H1 (cell line): ENCODE data around the gene TAOK2. TPM values are rescaled to one million over a fixed set of nuclear protein-coding genes. Genes with fewer than 3 reads are reported as not detected.

Source experiments
- CTCF ChIA-PET: fragments of 300-600 bp; sonication (Branson Sonifier 250); formaldehyde crosslinking; loops from one replicate; lab custom pipeline; 2021; ENCODE audit not compliant: partially characterized antibody; lab: Charles Lee
- POLR2A ChIA-PET: fragments of 300-600 bp; sonication (Branson Sonifier 250); formaldehyde crosslinking; loops from one replicate; lab custom pipeline; 2021; ENCODE audit warnings: inconsistent platforms; ENCODE audit not compliant: partially characterized antibody; lab: Charles Lee
- DNase-seq, 2 experiments: peaks; one replicate each; pipeline versions ENCODE4 v3.0.0 to v3.0.0-alpha.2; 2010 to 2022; ENCODE audit warnings: low spot score in 2 of 2, low read depth in 1 of 2, mixed read lengths in 1 of 2
- FAIRE-seq: peaks from 2 replicates; lab custom pipeline; 2011; peaks lifted over from hg19 to GRCh38; lab: Jason Lieb, UNC
- H2AFZ ChIP-seq: 2 replicates; pipeline ENCODE4 v1.8.1; 2012; ENCODE audit warnings: low read length, inconsistent platforms
- H2AK5ac ChIP-seq: 2 replicates; pipeline ENCODE4 v1.6.1; 2013; ENCODE audit warnings: low read depth, low read length
- H2BK120ac ChIP-seq: replicated peaks from 2 replicates; pipeline ENCODE3; 2013; ENCODE audit warnings: low read depth, low read length, inconsistent platforms
- H2BK12ac ChIP-seq: 2 replicates; pipeline ENCODE4 v1.6.1; 2013; ENCODE audit warnings: low read depth, low read length
- H2BK15ac ChIP-seq: 2 replicates; pipeline ENCODE4 v1.6.1; 2013; ENCODE audit warnings: low read length
- H2BK20ac ChIP-seq: 2 replicates; pipeline ENCODE4 v1.6.1; 2013; ENCODE audit warnings: low read length
- H2BK5ac ChIP-seq: 2 replicates; pipeline ENCODE4 v1.6.1; 2013; ENCODE audit warnings: low read depth, low read length
- H3K14ac ChIP-seq: 2 replicates; pipeline ENCODE4 v1.6.1; 2013; ENCODE audit warnings: inconsistent platforms; ENCODE audit not compliant: insufficient read length
- H3K18ac ChIP-seq: 2 replicates; pipeline ENCODE4 v1.6.1; 2013; ENCODE audit warnings: low read length; ENCODE audit errors: extremely low read depth
- H3K23ac ChIP-seq: 2 replicates; pipeline ENCODE4 v1.6.1; 2013; ENCODE audit warnings: inconsistent platforms; ENCODE audit not compliant: insufficient read length
- H3K23me2 ChIP-seq: 2 replicates; pipeline ENCODE4 v1.6.1; 2013; ENCODE audit warnings: low read depth, low read length
- H3K27ac ChIP-seq: 2 replicates; pipeline ENCODE4 v1.6.1; 2011; ENCODE audit warnings: low read depth, low read length, inconsistent platforms
- H3K27me3 ChIP-seq, 4 experiments: replicated peaks in 1 of 4; 1 replicate in 1 of 4; 2 replicates in 3 of 4; pipeline versions ENCODE4 v1.6.1 to v1.8.1; 2011 to 2013; ENCODE audit warnings: low read length in 3 of 4, mild to moderate bottlenecking in 3 of 4, inconsistent platforms in 2 of 4, mixed read lengths in 2 of 4, moderate library complexity in 1 of 4; ENCODE audit not compliant: control insufficient read depth in 3 of 4, insufficient read depth in 3 of 4; ENCODE audit errors: extremely low read depth in 1 of 4
- H3K36me3 ChIP-seq, 4 experiments: 2 replicates each; pipeline versions ENCODE4 v1.6.1 to v1.8.1; 2011 to 2013; ENCODE audit warnings: mild to moderate bottlenecking in 4 of 4, low read length in 3 of 4, moderate library complexity in 2 of 4, control low read depth in 1 of 4, inconsistent platforms in 1 of 4; ENCODE audit not compliant: insufficient read depth in 4 of 4, control insufficient read depth in 2 of 4
- H3K4ac ChIP-seq: replicated peaks from 2 replicates; pipeline ENCODE3; 2013; ENCODE audit warnings: low read length, low read depth, mixed read lengths, inconsistent platforms; ENCODE audit not compliant: insufficient read length
- H3K4me1 ChIP-seq, 4 experiments: replicated peaks in 1 of 4; 1 replicate in 1 of 4; 2 replicates in 3 of 4; pipeline versions ENCODE4 v1.6.1 to v1.8.1; 2011 to 2013; ENCODE audit warnings: low read length in 3 of 4, inconsistent platforms in 2 of 4, mixed read lengths in 1 of 4; ENCODE audit not compliant: insufficient read depth in 4 of 4, control insufficient read depth in 3 of 4
- H3K4me2 ChIP-seq, 2 experiments: 2 replicates each; pipeline versions ENCODE4 v1.6.1 to v1.8.1; 2011 to 2013; ENCODE audit warnings: low read depth in 2 of 2, low read length in 2 of 2, control low read depth in 1 of 2, inconsistent platforms in 1 of 2, mild to moderate bottlenecking in 1 of 2; ENCODE audit not compliant: insufficient read depth in 1 of 2
- H3K4me3 ChIP-seq, 4 experiments: fragments of 200-600, 300-600 bp in 1 of 4; sonication (generic), shearing (Covaris generic), sonication (Bioruptor Twin) in 1 of 4; 2 replicates each; pipeline versions ENCODE4 v1.5.1 to v1.8.1; 2011 to 2016; ENCODE audit warnings: low read length in 4 of 4, low read depth in 3 of 4, control low read depth in 2 of 4, inconsistent platforms in 2 of 4, mild to moderate bottlenecking in 2 of 4, mixed read lengths in 1 of 4, moderate library complexity in 1 of 4; ENCODE audit not compliant: insufficient read depth in 2 of 4; ENCODE audit errors: extremely low read depth in 1 of 4
- H3K56ac ChIP-seq: replicated peaks from 2 replicates; pipeline ENCODE3; 2013; ENCODE audit warnings: low read depth, mild to moderate bottlenecking, mixed read lengths, low read length, inconsistent platforms; ENCODE audit not compliant: insufficient read length
- H3K79me1 ChIP-seq: 2 replicates; pipeline ENCODE4 v1.6.1; 2013; ENCODE audit warnings: low read depth, low read length, control low read depth
- H3K79me2 ChIP-seq, 2 experiments: 2 replicates each; pipeline versions ENCODE4 v1.6.1 to v1.8.1; 2012 to 2013; ENCODE audit warnings: low read length in 2 of 2, mild to moderate bottlenecking in 2 of 2, inconsistent platforms in 1 of 2; ENCODE audit not compliant: insufficient read depth in 2 of 2, control insufficient read depth in 1 of 2
- H3K9ac ChIP-seq, 4 experiments: replicated peaks in 1 of 4; 1 replicate in 1 of 4; 2 replicates in 3 of 4; pipeline versions ENCODE4 v1.6.1 to v1.8.1; 2011 to 2013; ENCODE audit warnings: low read depth in 3 of 4, low read length in 3 of 4, control low read depth in 2 of 4, mild to moderate bottlenecking in 2 of 4, moderate library complexity in 2 of 4, inconsistent platforms in 1 of 4; ENCODE audit errors: extremely low read depth in 1 of 4
- H3K9me3 ChIP-seq, 2 experiments: 2 replicates each; pipeline versions ENCODE4 v1.6.1 to v1.8.1; 2012 to 2013; ENCODE audit warnings: mild to moderate bottlenecking in 2 of 2, moderate library complexity in 2 of 2, control low read depth in 1 of 2, inconsistent platforms in 1 of 2, low read depth in 1 of 2, low read length in 1 of 2, mixed read lengths in 1 of 2; ENCODE audit not compliant: insufficient read depth in 2 of 2
- H4K20me1 ChIP-seq, 2 experiments: replicated peaks in 1 of 2; 2 replicates each; pipeline versions ENCODE3 to v1.8.1; 2011 to 2013; ENCODE audit warnings: inconsistent platforms in 2 of 2, low read length in 2 of 2, mild to moderate bottlenecking in 1 of 2; ENCODE audit not compliant: insufficient read depth in 2 of 2, control insufficient read depth in 1 of 2
- H4K5ac ChIP-seq: 2 replicates; pipeline ENCODE4 v1.6.1; 2013; ENCODE audit warnings: low read length, low read depth, mixed read lengths, inconsistent platforms; ENCODE audit not compliant: insufficient read length
- H4K8ac ChIP-seq: 2 replicates; pipeline ENCODE4 v1.8.0; 2013; ENCODE audit warnings: mild to moderate bottlenecking, moderate library complexity, low read length, inconsistent platforms; ENCODE audit not compliant: insufficient read depth; ENCODE audit errors: extremely low read depth
- H4K91ac ChIP-seq: replicated peaks from 2 replicates; pipeline ENCODE3; 2013; ENCODE audit warnings: low read length, mixed read lengths, inconsistent platforms; ENCODE audit not compliant: insufficient read length
- CBX5 ChIP-seq: fragments of 300-800, 300-1000 bp; sonication (generic); IDR thresholded peaks from 2 replicates; pipeline ENCODE4 v1.7.1; 2016; ENCODE audit warnings: antibody characterized with exemption, low read length, low read depth
- CBX8 ChIP-seq: fragments of 300-800, 300-1000 bp; sonication (generic); IDR thresholded peaks from 2 replicates; pipeline ENCODE4 v1.7.1; 2016; ENCODE audit warnings: low read depth, low read length, borderline replicate concordance
- CTBP2 ChIP-seq: IDR thresholded peaks from 2 replicates; pipeline ENCODE4 v1.7.0; 2011; ENCODE audit warnings: borderline replicate concordance, mild to moderate bottlenecking, moderate library complexity, mixed read lengths, low read length; ENCODE audit not compliant: insufficient read depth, insufficient read length
- HDAC6 ChIP-seq: IDR thresholded peaks from one replicate; pipeline ENCODE4 v1.7.1; 2012; ENCODE audit warnings: low read depth, mild to moderate bottlenecking, inconsistent platforms, low read length, moderate library complexity
- JUN ChIP-seq: IDR thresholded peaks from 2 replicates; pipeline ENCODE4 v1.6.1; 2011; ENCODE audit warnings: low read depth, mild to moderate bottlenecking, improper control_type of control experiment, low read length
- KDM1A ChIP-seq: fragments of 200-600, 300-600 bp; sonication (generic); IDR thresholded peaks from 2 replicates; pipeline ENCODE4 v1.7.1; 2016; ENCODE audit warnings: mild to moderate bottlenecking, low read length, borderline replicate concordance
- KDM4A ChIP-seq: IDR thresholded peaks from one replicate; pipeline ENCODE4 v1.7.1; 2012; ENCODE audit warnings: low read depth, mild to moderate bottlenecking, moderate library complexity, low read length, inconsistent platforms; ENCODE audit not compliant: severe bottlenecking
- MAFK ChIP-seq: IDR thresholded peaks from 2 replicates; pipeline ENCODE4 v1.6.1; 2012; ENCODE audit warnings: low read depth, mild to moderate bottlenecking, improper control_type of control experiment, low read length
- RNF2 ChIP-seq: fragments of 200-900, 300-1000 bp; sonication (generic); IDR thresholded peaks from 2 replicates; pipeline ENCODE4 v1.7.1; 2016; ENCODE audit warnings: borderline replicate concordance, low read depth, mild to moderate bottlenecking, antibody characterized with exemption, low read length; ENCODE audit not compliant: poor library complexity, severe bottlenecking; ENCODE audit errors: missing control alignments
- WGBS, 2 experiments: shearing (Covaris generic) in 1 of 2; methylation state at CpG; one replicate each; pipeline versions ENCODE4 v1.1.6 to v1.1.7; 2013 to 2015; ENCODE audit warnings: low lambda C conversion rate in 2 of 2, mixed read lengths in 2 of 2, inconsistent platforms in 1 of 2, low coverage in 1 of 2, missing lambda C conversion rate in 1 of 2; ENCODE audit not compliant: insufficient replicate concordance in 2 of 2, insufficient coverage in 1 of 2, insufficient read length in 1 of 2; ENCODE audit errors: extremely low coverage in 1 of 2, missing lambda C conversion rate in 1 of 2; 5-methylcytosine and 5-hydroxymethylcytosine counted together
- polyA plus RNA-seq, 7 experiments: library from polyadenylated mRNA; depleted of rRNA in 3 of 7; stranded (reverse) in 5 of 7; unstranded in 2 of 7; fragments of >200 nt in 5 of 7; fragments of 200-250 nt in 2 of 7; gene quantifications; 1 replicate in 5 of 7; 2 replicates in 1 of 7; 4 replicates in 1 of 7; pipeline versions ENCODE4 v1.2.1 to v1.2.3, GENCODE V29; 2011 to 2013; ENCODE audit warnings: missing spikeins in 2 of 7, mixed read lengths in 2 of 7
- total RNA-seq: library from RNA; stranded (reverse); fragmentation: NEBNext Ultra II Directional; extraction: Animal tissue kit (Norgen Biotek cat#: 25700); gene quantifications from 2 replicates; pipeline ENCODE4 v1.2.1, GENCODE V29; 2021
- TF ChIP-seq, protein P1 (sequence below): IDR thresholded peaks from 2 replicates; pipeline ENCODE4 v1.6.1; 2011; ENCODE audit warnings: low read length, improper control_type of control experiment

TAOK2 gene
- total and polyA plus RNA-seq, 2 of the 8 experiments (the other 6 are each of a cell fraction or from before 2014, with no cell fraction given), result 13.5 to 32.6 TPM

GRCh38 chr16:29982560-29983419 lies 9.1 kb downstream of the TAOK2 start:
- H3K79me2 ChIP-seq, result no peaks in the 10 kb centered on the region; a peak in 1 of 4 replicates
- no peaks in the 10 kb centered on the region for H3K4me1 ChIP-seq
- H3K79me1 ChIP-seq, result peaks cover 7% of the 10 kb centered on the region; the same call in 1 of the 2 replicates
- no peak overlapping the region for H3K4me2 ChIP-seq
- ChIA-PET CTCF (interaction anchor here (1.2 to 1.7 kb wide), 3 partner anchors 11 to 50 kb away, joined by 3 read pairs; no protein-coding TSS in a partner anchor), POLR2A (interaction anchor here (1.1 to 2.7 kb wide), 4 partner anchors 9 to 21 kb away, joined by 3 to 8 read pairs (median 4); partner anchors contain the start of genes HIRIP3 and TAOK2)
- no peak for DNase-seq
- no peak overlapping the region for H3K56ac ChIP-seq
- H3K9ac ChIP-seq, result no peak overlapping the region
- H3K18ac ChIP-seq, result no peak overlapping the region
- H3K36me3 ChIP-seq, result peaks cover 21 to 90% (median 69%) of the 10 kb centered on the region in 4 experiments
- H3K23ac ChIP-seq, result no peak overlapping the region
- H3K23me2 ChIP-seq, result no peaks in the 10 kb centered on the region
- H3K4ac ChIP-seq, result no peak overlapping the region
- H3K4me3 ChIP-seq, result no peak overlapping the region
- no peak overlapping the region for H4K91ac ChIP-seq
- no peak for FAIRE-seq
- no peak overlapping the region for H2AK5ac ChIP-seq
- no peaks in the 10 kb centered on the region for H3K27me3 ChIP-seq
- H4K5ac ChIP-seq, result no peak overlapping the region
- H2BK20ac ChIP-seq, result no peak overlapping the region
- H4K8ac ChIP-seq, result no peak overlapping the region; the same call in 1 of the 2 replicates
- no peak overlapping the region for H3K14ac ChIP-seq
- H2BK15ac ChIP-seq, result no peak overlapping the region
- no peak overlapping the region for H2BK120ac ChIP-seq
- peaks cover 0 to 2% of the 10 kb centered on the region in 2 experiments for H4K20me1 ChIP-seq
- H2AFZ ChIP-seq, result no peak overlapping the region
- 96% methylated on average over 24 of the region's 24 CpGs; no CpG with 5 or more reads in 1 of the 2 experiments for WGBS, 2 experiments
- no peak overlapping the region for H2BK12ac ChIP-seq
- TF ChIP-seq HDAC6 (no peak), RNF2 (no peak), CBX5 (no peak), CTBP2 (no peak), MAFK (no peak), CBX8 (no peak), KDM4A (no peak), KDM1A (no peak), JUN (no peak)
- TF ChIP-seq, protein P1, sequence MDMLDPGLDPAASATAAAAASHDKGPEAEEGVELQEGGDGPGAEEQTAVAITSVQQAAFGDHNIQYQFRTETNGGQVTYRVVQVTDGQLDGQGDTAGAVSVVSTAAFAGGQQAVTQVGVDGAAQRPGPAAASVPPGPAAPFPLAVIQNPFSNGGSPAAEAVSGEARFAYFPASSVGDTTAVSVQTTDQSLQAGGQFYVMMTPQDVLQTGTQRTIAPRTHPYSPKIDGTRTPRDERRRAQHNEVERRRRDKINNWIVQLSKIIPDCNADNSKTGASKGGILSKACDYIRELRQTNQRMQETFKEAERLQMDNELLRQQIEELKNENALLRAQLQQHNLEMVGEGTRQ, result no peak
- H2BK5ac ChIP-seq, result no peak overlapping the region
- H3K9me3 ChIP-seq, result no peaks in the 10 kb centered on the region
- no peak overlapping the region for H3K27ac ChIP-seq
